HCT116 (cell line): ENCODE measurements around the gene RIT1. TPM values are rescaled to one million over a fixed set of nuclear protein-coding genes. Genes with fewer than 3 reads are reported as not detected.

Source experiments
- ATAC-seq: fragments of 200-7000 bp; cut with Tn5 transposase; 2 replicates; pipeline ENCODE4 v1.9.1; 2020; ENCODE audit warnings: mild to moderate bottlenecking, moderate library complexity
- BruUV-seq: library from RNA; stranded (reverse); fragments of 400-500 nt; replicated peaks from 2 replicates; lab custom pipeline; 2021; lab: Mats Ljungman, UMichigan
- CTCF ChIA-PET: fragments of 300-600 bp; sonication (Branson Sonifier 250); formaldehyde crosslinking; loops from one replicate; lab custom pipeline; 2021; ENCODE audit warnings: antibody characterized with exemption; lab: Charles Lee
- POLR2A ChIA-PET: fragments of 300-600, 350-600 bp; sonication (Branson Sonifier 250); formaldehyde crosslinking; loops from one replicate; lab custom pipeline; 2021; ENCODE audit warnings: antibody characterized with exemption; lab: Charles Lee
- RAD21 ChIA-PET, 2 experiments: fragments of 300-600 bp; sonication (Branson Sonifier 250); formaldehyde crosslinking; loops; one replicate each; lab custom pipeline; 2023; ENCODE audit warnings: low total read pairs in 2 of 2; ENCODE audit not compliant: uncharacterized antibody in 2 of 2, unreplicated experiment in 2 of 2, low non-redundant PET in 1 of 2; lab: Charles Lee
- DNase-seq: peaks from one replicate; pipeline ENCODE4 v3.0.0-alpha.2; 2010; ENCODE audit warnings: low read depth, low spot score
- H2AFZ ChIP-seq: fragments of 200-600 bp; shearing (Covaris generic), sonication (generic); 2 replicates; pipeline ENCODE4 v1.6.1; 2017; ENCODE audit warnings: low read depth, mixed run types, mixed read lengths, antibody characterized with exemption, low read length; ENCODE audit not compliant: poor library complexity, severe bottlenecking
- H3K27ac ChIP-seq: 2 replicates; pipeline ENCODE4 v1.5.1; 2012; ENCODE audit warnings: low read depth, low read length
- H3K27me3 ChIP-seq: fragments of 200-600 bp; sonication (generic); 2 replicates; pipeline ENCODE4 v1.6.1; 2016; ENCODE audit warnings: mixed run types, low read length, mixed read lengths; ENCODE audit not compliant: insufficient read depth
- H3K36me3 ChIP-seq, 2 experiments: fragments of 200-500 bp in 1 of 2; fragments of 200-600 bp in 1 of 2; sonication (Bioruptor generic) in 1 of 2; sonication (generic) in 1 of 2; 2 replicates each; pipeline versions ENCODE4 v1.5.1 to v1.6.1; 2014 to 2016; ENCODE audit warnings: low read length in 2 of 2, inconsistent platforms in 1 of 2, mixed read lengths in 1 of 2, mixed run types in 1 of 2; ENCODE audit not compliant: insufficient read depth in 2 of 2, control insufficient read depth in 1 of 2
- H3K4me1 ChIP-seq, 2 experiments: fragments of 200-600 bp in 1 of 2; sonication (generic) in 1 of 2; 2 replicates each; pipeline versions ENCODE4 v1.5.1 to v1.6.1; 2012 to 2017; ENCODE audit warnings: low read length in 2 of 2, inconsistent platforms in 1 of 2, mild to moderate bottlenecking in 1 of 2, mixed read lengths in 1 of 2, mixed run types in 1 of 2, moderate library complexity in 1 of 2; ENCODE audit not compliant: insufficient read depth in 2 of 2, control insufficient read depth in 1 of 2
- H3K4me2 ChIP-seq: fragments of 200-600 bp; sonication (generic); 2 replicates; pipeline ENCODE4 v1.6.1; 2017; ENCODE audit warnings: mixed run types, low read length, mixed read lengths
- H3K4me3 ChIP-seq, 2 experiments: fragments of 200-600 bp in 1 of 2; sonication (generic) in 1 of 2; replicated peaks in 1 of 2; 2 replicates each; pipeline ENCODE4 v1.5.1; 2011 to 2016; ENCODE audit warnings: low read length in 2 of 2, control low read depth in 1 of 2, low read depth in 1 of 2, mild to moderate bottlenecking in 1 of 2, mixed read lengths in 1 of 2, mixed run types in 1 of 2
- H3K79me2 ChIP-seq: fragments of 200-600 bp; sonication (generic); 2 replicates; pipeline ENCODE4 v1.6.1; 2017; ENCODE audit warnings: mild to moderate bottlenecking, mixed run types, low read length, moderate library complexity, mixed read lengths; ENCODE audit not compliant: insufficient read depth
- H3K9ac ChIP-seq: fragments of 200-600 bp; sonication (generic); 2 replicates; pipeline ENCODE4 v1.6.1; 2016; ENCODE audit warnings: low read length, mixed read lengths
- H3K9me2 ChIP-seq: fragments of 200-600 bp; sonication (generic), shearing (Covaris generic); 2 replicates; pipeline ENCODE4 v1.6.1; 2017; ENCODE audit warnings: mixed run types, mild to moderate bottlenecking, moderate library complexity; ENCODE audit not compliant: insufficient read depth
- H3K9me3 ChIP-seq, 2 experiments: fragments of 200-500 bp in 1 of 2; fragments of 200-600 bp in 1 of 2; sonication (Bioruptor generic) in 1 of 2; sonication (generic) in 1 of 2; 2 replicates each; pipeline ENCODE4 v1.6.1; 2014 to 2017; ENCODE audit warnings: low read length in 2 of 2, mixed read lengths in 2 of 2, inconsistent platforms in 1 of 2, low read depth in 1 of 2, mild to moderate bottlenecking in 1 of 2, mixed run types in 1 of 2, moderate library complexity in 1 of 2; ENCODE audit not compliant: control insufficient read depth in 1 of 2, insufficient read depth in 1 of 2
- H4K20me1 ChIP-seq: fragments of 200-600 bp; sonication (generic), shearing (Covaris generic); 2 replicates; pipeline ENCODE4 v1.6.1; 2017; ENCODE audit warnings: mixed run types, mild to moderate bottlenecking, moderate library complexity; ENCODE audit not compliant: insufficient read depth
- CEBPB ChIP-seq: IDR thresholded peaks from 2 replicates; pipeline ENCODE4 v1.6.1; 2012; ENCODE audit warnings: low read depth
- ELF1 ChIP-seq: IDR thresholded peaks from 2 replicates; pipeline ENCODE4 v1.6.1; 2012; ENCODE audit warnings: low read depth, borderline replicate concordance
- EZH2phosphoT487 ChIP-seq: fragments of 200-600 bp; IDR thresholded peaks from 2 replicates; pipeline ENCODE4 v1.6.1; 2018; ENCODE audit warnings: antibody characterized with exemption, borderline replicate concordance
- FOSL1 ChIP-seq: IDR thresholded peaks from 2 replicates; pipeline ENCODE4 v1.6.1; 2012; ENCODE audit warnings: low read depth
- POLR2A ChIP-seq: IDR thresholded peaks from 2 replicates; pipeline ENCODE4 v1.7.0; 2011; ENCODE audit warnings: borderline replicate concordance; ENCODE audit not compliant: insufficient read depth, insufficient read length; ENCODE audit errors: extremely low read depth
- POLR2AphosphoS5 ChIP-seq: IDR thresholded peaks from 2 replicates; pipeline ENCODE4 v1.6.1; 2011; ENCODE audit warnings: mild to moderate bottlenecking, low read depth, low read length, moderate library complexity
- SIN3A ChIP-seq: IDR thresholded peaks from 2 replicates; pipeline ENCODE4 v1.6.1; 2012; ENCODE audit warnings: low read depth
- TCF7L2 ChIP-seq: IDR thresholded peaks from 2 replicates; pipeline ENCODE4 v1.7.0; 2011; ENCODE audit warnings: borderline replicate concordance, inconsistent platforms; ENCODE audit not compliant: insufficient read depth, insufficient read length; ENCODE audit errors: extremely low read depth
- ZFX ChIP-seq: fragments of 450-650 bp; IDR thresholded peaks from 2 replicates; pipeline ENCODE4 v1.6.1; 2017
- ZNF274 ChIP-seq: fragments of 200-500 bp; sonication (Bioruptor generic); IDR thresholded peaks from 2 replicates; pipeline ENCODE4 v1.6.1; 2014; ENCODE audit warnings: mild to moderate bottlenecking, low read depth, low read length, inconsistent platforms
- intact Hi-C: fragments of 100-400 bp; cut with micrococcal nuclease; formaldehyde crosslinking; loops from 2 replicates; pipeline ENCODE4 v1.10.0; 2022
- total RNA-seq: library from RNA; stranded (reverse); gene quantifications from one replicate; pipeline ENCODE4 v1.2.1, GENCODE V29; 2021; ENCODE audit not compliant: unreplicated experiment
- TF ChIP-seq, protein P1 (sequence below): IDR thresholded peaks from 2 replicates; pipeline ENCODE4 v1.6.1; 2011; ENCODE audit warnings: mild to moderate bottlenecking, low read length, moderate library complexity; ENCODE audit not compliant: insufficient replicate concordance; ENCODE audit errors: extremely low read depth
- TF ChIP-seq, protein P2 (sequence below): IDR thresholded peaks from 2 replicates; pipeline ENCODE4 v1.6.1; 2012

The RIT1 gene
- total RNA-seq, 1 experiment from 2014 or later, result 10.2 TPM

DNA sequence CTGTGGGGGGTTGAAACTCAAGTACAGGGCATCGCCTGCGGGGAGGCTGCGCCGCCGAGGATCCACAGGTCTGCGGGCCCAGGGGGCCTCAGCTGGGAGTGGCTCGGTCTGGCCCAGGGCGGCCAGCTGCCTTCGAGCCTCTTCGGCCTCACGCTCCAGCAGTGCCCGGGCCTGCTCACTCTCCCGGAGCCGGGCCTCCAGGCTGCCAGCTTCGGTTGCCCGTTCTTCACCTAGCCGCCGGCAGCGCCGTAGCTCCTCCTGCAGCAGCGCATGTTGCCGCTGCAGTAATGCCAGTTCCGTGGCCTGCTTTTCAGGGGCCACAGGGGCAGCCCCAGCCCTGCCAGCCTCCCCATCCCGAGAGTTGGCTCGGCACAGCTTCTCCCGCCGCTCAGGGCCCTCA, 39.7 kb upstream of the RIT1 start:
- no peak overlapping the region for H3K4me3 ChIP-seq
- H3K27ac ChIP-seq, result no peak overlapping the region
- no peaks in the 10 kb centered on the region for H3K27me3 ChIP-seq
- no peak overlapping the region for H2AFZ ChIP-seq
- intact Hi-C loops, result no loop called here
- H4K20me1 ChIP-seq, result no peaks in the 10 kb centered on the region
- H3K9ac ChIP-seq, result no peak overlapping the region
- no peaks in the 10 kb centered on the region for H3K9me2 ChIP-seq
- ATAC-seq (no peak), DNase-seq (no peak)
- no TSS peak for BruUV-seq
- ChIA-PET POLR2A (no interaction called here), CTCF (no interaction called here), RAD21 (no interaction called here)
- no peaks in the 10 kb centered on the region for H3K9me3 ChIP-seq
- peaks cover 5 to 15% of the 10 kb centered on the region in 2 experiments; a peak in 3 of 4 replicates for H3K4me1 ChIP-seq
- H3K4me2 ChIP-seq, result no peak overlapping the region
- TF ChIP-seq TCF7L2 (no peak), ZFX (no peak), POLR2AphosphoS5 (no peak), CEBPB (no peak), EZH2phosphoT487 (no peak), SIN3A (no peak), ZNF274 (no peak), POLR2A (no peak), ELF1 (no peak), FOSL1 (no peak)
- TF ChIP-seq, protein P1, sequence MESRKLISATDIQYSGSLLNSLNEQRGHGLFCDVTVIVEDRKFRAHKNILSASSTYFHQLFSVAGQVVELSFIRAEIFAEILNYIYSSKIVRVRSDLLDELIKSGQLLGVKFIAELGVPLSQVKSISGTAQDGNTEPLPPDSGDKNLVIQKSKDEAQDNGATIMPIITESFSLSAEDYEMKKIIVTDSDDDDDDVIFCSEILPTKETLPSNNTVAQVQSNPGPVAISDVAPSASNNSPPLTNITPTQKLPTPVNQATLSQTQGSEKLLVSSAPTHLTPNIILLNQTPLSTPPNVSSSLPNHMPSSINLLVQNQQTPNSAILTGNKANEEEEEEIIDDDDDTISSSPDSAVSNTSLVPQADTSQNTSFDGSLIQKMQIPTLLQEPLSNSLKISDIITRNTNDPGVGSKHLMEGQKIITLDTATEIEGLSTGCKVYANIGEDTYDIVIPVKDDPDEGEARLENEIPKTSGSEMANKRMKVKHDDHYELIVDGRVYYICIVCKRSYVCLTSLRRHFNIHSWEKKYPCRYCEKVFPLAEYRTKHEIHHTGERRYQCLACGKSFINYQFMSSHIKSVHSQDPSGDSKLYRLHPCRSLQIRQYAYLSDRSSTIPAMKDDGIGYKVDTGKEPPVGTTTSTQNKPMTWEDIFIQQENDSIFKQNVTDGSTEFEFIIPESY, result no peak
- TF ChIP-seq, protein P2, sequence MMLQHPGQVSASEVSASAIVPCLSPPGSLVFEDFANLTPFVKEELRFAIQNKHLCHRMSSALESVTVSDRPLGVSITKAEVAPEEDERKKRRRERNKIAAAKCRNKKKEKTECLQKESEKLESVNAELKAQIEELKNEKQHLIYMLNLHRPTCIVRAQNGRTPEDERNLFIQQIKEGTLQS, result no peak
- H3K79me2 ChIP-seq, result no peaks in the 10 kb centered on the region
- H3K36me3 ChIP-seq, result peaks cover 41 to 60% of the 10 kb centered on the region in 2 experiments; a peak in 3 of 4 replicates
